A549 (cell line): Measurements from ENCODE around the gene NFRKB.
"Not testable (repeated sequence)": the region's sequence is repeated elsewhere in the genome, so short reads cannot be mapped to it uniquely, and the experiment has no call there.

Source experiments
- EHF ChIP-seq: fragments of 250-450 bp; sonication (Bioruptor Pico); IDR thresholded peaks from 2 replicates; pipeline ENCODE4 v1.5.0; 2020; ENCODE audit warnings: mild to moderate bottlenecking
- FOSB ChIP-seq: fragments of 250-450 bp; sonication (Bioruptor Pico); IDR thresholded peaks from 2 replicates; pipeline ENCODE4 v1.5.0; 2020; ENCODE audit warnings: mild to moderate bottlenecking, moderate library complexity
- HDAC2 ChIP-seq: fragments of 200-600 bp; sonication (generic); IDR thresholded peaks from 2 replicates; pipeline ENCODE4 v1.6.1; 2016
- MAX ChIP-seq: IDR thresholded peaks from 2 replicates; pipeline ENCODE4 v1.6.1; 2012
- POLR2A ChIP-seq: IDR thresholded peaks from 2 replicates; pipeline ENCODE4 v1.6.1; 2012; ENCODE audit warnings: mild to moderate bottlenecking, low read length
- RAD21 ChIP-seq, 2 experiments: fragments of >200 bp in 1 of 2; sonication (Bioruptor Twin) in 1 of 2; formaldehyde crosslinking in 1 of 2; IDR thresholded peaks in 1 of 2; conservative IDR thresholded peaks in 1 of 2; 2 replicates in 1 of 2; 3 replicates in 1 of 2; pipeline ENCODE4 v1.6.1; 2012 to 2018; ENCODE audit warnings: inconsistent platforms in 1 of 2
- RCOR1 ChIP-seq: fragments of 150-350 bp; IDR thresholded peaks from 2 replicates; pipeline ENCODE4 v1.6.1; 2014; ENCODE audit warnings: antibody characterized with exemption, low read length, low read depth
- SMC3 ChIP-seq: fragments of >200 bp; sonication (Bioruptor Twin); formaldehyde crosslinking; IDR thresholded peaks from 3 replicates; pipeline ENCODE4 v1.6.1; 2018; ENCODE audit warnings: inconsistent platforms
- ZNF302 ChIP-seq: fragments of 250-450 bp; sonication (Bioruptor Pico); IDR thresholded peaks from 2 replicates; pipeline ENCODE4 v1.9.0; 2021; ENCODE audit warnings: inconsistent platforms, mild to moderate bottlenecking, moderate library complexity
- TF ChIP-seq, protein P1 (sequence below): fragments of >200 bp; sonication (Bioruptor Twin); formaldehyde crosslinking; IDR thresholded peaks from 3 replicates; pipeline ENCODE4 v1.5.1; 2016
- TF ChIP-seq, protein P2 (sequence below): fragments of 200-600 bp; sonication (generic); IDR thresholded peaks from 2 replicates; pipeline ENCODE4 v1.6.1; 2016; ENCODE audit warnings: antibody characterized with exemption, mild to moderate bottlenecking, moderate library complexity

DNA sequence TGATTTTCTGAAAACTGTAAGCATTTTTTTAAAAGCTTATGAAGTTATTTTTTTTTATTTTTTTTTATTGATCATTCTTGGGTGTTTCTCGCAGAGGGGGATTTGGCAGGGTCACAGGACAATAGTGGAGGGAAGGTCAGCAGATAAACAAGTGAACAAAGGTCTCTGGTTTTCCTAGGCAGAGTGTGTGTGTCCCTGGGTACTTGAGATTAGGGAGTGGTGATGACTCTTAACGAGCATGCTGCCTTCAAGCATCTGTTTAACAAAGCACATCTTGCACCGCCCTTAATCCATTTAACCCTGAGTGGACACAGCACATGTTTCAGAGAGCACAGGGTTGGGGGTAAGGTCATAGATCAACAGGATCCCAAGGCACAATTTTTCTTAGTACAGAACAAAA lies 48.0 kb downstream of the NFRKB start:
- not testable (repeated sequence) for TF ChIP-seq RAD21 (conservative IDR thresholded peaks at IDR 0.05 in 1 of 2, IDR thresholded peaks at IDR 0.05 in 1 of 2); RCOR1; FOSB (CRISPR knock-in tag); ZNF302; MAX; EHF (CRISPR knock-in tag); POLR2A; SMC3; HDAC2
- TF ChIP-seq, protein P1, sequence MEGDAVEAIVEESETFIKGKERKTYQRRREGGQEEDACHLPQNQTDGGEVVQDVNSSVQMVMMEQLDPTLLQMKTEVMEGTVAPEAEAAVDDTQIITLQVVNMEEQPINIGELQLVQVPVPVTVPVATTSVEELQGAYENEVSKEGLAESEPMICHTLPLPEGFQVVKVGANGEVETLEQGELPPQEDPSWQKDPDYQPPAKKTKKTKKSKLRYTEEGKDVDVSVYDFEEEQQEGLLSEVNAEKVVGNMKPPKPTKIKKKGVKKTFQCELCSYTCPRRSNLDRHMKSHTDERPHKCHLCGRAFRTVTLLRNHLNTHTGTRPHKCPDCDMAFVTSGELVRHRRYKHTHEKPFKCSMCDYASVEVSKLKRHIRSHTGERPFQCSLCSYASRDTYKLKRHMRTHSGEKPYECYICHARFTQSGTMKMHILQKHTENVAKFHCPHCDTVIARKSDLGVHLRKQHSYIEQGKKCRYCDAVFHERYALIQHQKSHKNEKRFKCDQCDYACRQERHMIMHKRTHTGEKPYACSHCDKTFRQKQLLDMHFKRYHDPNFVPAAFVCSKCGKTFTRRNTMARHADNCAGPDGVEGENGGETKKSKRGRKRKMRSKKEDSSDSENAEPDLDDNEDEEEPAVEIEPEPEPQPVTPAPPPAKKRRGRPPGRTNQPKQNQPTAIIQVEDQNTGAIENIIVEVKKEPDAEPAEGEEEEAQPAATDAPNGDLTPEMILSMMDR, result not testable (repeated sequence)
- TF ChIP-seq, protein P2, sequence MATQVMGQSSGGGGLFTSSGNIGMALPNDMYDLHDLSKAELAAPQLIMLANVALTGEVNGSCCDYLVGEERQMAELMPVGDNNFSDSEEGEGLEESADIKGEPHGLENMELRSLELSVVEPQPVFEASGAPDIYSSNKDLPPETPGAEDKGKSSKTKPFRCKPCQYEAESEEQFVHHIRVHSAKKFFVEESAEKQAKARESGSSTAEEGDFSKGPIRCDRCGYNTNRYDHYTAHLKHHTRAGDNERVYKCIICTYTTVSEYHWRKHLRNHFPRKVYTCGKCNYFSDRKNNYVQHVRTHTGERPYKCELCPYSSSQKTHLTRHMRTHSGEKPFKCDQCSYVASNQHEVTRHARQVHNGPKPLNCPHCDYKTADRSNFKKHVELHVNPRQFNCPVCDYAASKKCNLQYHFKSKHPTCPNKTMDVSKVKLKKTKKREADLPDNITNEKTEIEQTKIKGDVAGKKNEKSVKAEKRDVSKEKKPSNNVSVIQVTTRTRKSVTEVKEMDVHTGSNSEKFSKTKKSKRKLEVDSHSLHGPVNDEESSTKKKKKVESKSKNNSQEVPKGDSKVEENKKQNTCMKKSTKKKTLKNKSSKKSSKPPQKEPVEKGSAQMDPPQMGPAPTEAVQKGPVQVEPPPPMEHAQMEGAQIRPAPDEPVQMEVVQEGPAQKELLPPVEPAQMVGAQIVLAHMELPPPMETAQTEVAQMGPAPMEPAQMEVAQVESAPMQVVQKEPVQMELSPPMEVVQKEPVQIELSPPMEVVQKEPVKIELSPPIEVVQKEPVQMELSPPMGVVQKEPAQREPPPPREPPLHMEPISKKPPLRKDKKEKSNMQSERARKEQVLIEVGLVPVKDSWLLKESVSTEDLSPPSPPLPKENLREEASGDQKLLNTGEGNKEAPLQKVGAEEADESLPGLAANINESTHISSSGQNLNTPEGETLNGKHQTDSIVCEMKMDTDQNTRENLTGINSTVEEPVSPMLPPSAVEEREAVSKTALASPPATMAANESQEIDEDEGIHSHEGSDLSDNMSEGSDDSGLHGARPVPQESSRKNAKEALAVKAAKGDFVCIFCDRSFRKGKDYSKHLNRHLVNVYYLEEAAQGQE, result not testable (repeated sequence)
